NB4 (cell line): ENCODE data around the gene ALS2CL.

Source experiments
- CTCF ChIP-seq: IDR thresholded peaks from one replicate; pipeline ENCODE4 v1.5.1; 2012; ENCODE audit warnings: low read depth, low read length
- MYC ChIP-seq: IDR thresholded peaks from 2 replicates; pipeline ENCODE4 v1.6.1; 2011; ENCODE audit warnings: low read depth, low read length

- TF ChIP-seq MYC (no peak), CTCF (no peak)
Measured at GRCh38 chr3:46708401-46709156, 15.1 kb upstream of the ALS2CL start.
